Measurements from ENCODE around the gene ANXA3.

DNA sequence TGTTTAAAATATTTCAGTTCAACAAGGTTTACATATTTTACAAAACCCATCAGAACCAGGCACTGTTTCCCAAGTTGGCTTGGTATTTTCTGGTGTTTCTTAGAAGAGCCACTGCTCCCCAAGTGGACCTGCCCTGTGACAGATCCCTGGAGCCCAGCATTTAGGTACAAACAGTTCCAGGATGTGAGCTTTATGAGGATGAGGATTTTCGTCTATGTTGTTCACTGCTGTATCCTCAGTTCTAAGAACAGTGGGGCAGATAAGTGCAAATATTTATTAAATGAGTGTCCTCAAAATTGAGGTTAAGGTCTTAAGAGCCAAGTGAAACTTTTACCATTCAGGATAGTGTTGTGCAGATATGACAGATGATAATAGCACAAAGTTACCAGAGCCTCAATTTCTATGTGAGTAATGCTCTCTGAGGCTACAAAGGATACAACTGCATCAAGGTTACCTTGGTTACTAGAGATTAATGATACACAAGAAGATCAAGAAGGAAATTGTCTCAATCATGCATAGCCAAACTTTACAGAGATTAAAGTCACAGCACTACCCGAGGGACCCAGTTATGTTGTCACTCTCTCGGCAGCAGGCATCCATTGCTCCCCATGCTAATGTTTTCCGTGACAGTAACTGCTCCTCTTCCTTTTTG is 37.5 kb downstream of the ANXA3 start:
- TF ChIP-seq, protein P1, sequence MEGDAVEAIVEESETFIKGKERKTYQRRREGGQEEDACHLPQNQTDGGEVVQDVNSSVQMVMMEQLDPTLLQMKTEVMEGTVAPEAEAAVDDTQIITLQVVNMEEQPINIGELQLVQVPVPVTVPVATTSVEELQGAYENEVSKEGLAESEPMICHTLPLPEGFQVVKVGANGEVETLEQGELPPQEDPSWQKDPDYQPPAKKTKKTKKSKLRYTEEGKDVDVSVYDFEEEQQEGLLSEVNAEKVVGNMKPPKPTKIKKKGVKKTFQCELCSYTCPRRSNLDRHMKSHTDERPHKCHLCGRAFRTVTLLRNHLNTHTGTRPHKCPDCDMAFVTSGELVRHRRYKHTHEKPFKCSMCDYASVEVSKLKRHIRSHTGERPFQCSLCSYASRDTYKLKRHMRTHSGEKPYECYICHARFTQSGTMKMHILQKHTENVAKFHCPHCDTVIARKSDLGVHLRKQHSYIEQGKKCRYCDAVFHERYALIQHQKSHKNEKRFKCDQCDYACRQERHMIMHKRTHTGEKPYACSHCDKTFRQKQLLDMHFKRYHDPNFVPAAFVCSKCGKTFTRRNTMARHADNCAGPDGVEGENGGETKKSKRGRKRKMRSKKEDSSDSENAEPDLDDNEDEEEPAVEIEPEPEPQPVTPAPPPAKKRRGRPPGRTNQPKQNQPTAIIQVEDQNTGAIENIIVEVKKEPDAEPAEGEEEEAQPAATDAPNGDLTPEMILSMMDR (IDR thresholded peaks at IDR 0.05): no peak
- no peak for TF ChIP-seq POLR2A (IDR thresholded peaks at IDR 0.05)
